Amniotic epithelial cell (primary cell): ENCODE results near the gene LIPI.
A peak's percentile ranks its signal among the peaks of the same experiment; 100 is the strongest.
"Not testable (repeated sequence)": the region's sequence is repeated elsewhere in the genome, so short reads cannot be mapped to it uniquely, and the experiment has no call there.

Source experiments
- DNase-seq: peaks from one replicate; pipeline ENCODE4 v3.0.0-alpha.2; 2010; ENCODE audit warnings: low read depth

The LIPI gene

GRCh38 chr21:14210738-14211137 is at the start of gene LIPI:
Gene LIPI, minus strand, starts transcription at chr21:14210955. Its CDS starts 110 bp downstream, at chr21:14210845.
- DNase-seq = no peak

- DNase-seq = no peak
Observed at GRCh38 chr21:14260174-14260764, 49.5 kb upstream of the LIPI start.

GRCh38 chr21:14259747-14260146 is 49.0 kb upstream of the LIPI start:
- DNase-seq = peak; percentile 44

- no peak for DNase-seq
Observed at GRCh38 chr21:14251336-14251735, 40.6 kb upstream of the LIPI start.

- DNase-seq = no peak
Observed at GRCh38 chr21:14245711-14246110, 35.0 kb upstream of the LIPI start.

GRCh38 chr21:14244911-14245310 is 34.2 kb upstream of the LIPI start:
- no peak for DNase-seq

GRCh38 chr21:14243874-14244273 is 33.1 kb upstream of the LIPI start:
- DNase-seq = no peak

- DNase-seq = no peak
Observed at GRCh38 chr21:14243461-14243860, 32.7 kb upstream of the LIPI start.

GRCh38 chr21:14241297-14241696 is 30.5 kb upstream of the LIPI start:
- DNase-seq = no peak

GRCh38 chr21:14239281-14239680 is 28.5 kb upstream of the LIPI start:
- no peak for DNase-seq

GRCh38 chr21:14236180-14236579 is 25.4 kb upstream of the LIPI start:
- DNase-seq = no peak

GRCh38 chr21:14235101-14235500 is 24.3 kb upstream of the LIPI start:
- DNase-seq = no peak

GRCh38 chr21:14229399-14229798 is 18.6 kb upstream of the LIPI start:
- no peak for DNase-seq

GRCh38 chr21:14223365-14223764 is 12.6 kb upstream of the LIPI start:
- DNase-seq = no peak

GRCh38 chr21:14215971-14216641 is 5.4 kb upstream of the LIPI start, which contains the start of gene RBM11:
Gene RBM11, plus strand, starts transcription at chr21:14216157. Its CDS starts 30 bp downstream, at chr21:14216187.
- peak; percentile 4 for DNase-seq

GRCh38 chr21:14213164-14213563 is 2.4 kb upstream of the LIPI start:
- DNase-seq = no peak

- DNase-seq = no peak
Observed at GRCh38 chr21:14206222-14206621, 4.5 kb downstream of the LIPI start.

- DNase-seq = not testable (repeated sequence)
Observed at GRCh38 chr21:14166463-14167223, 44.1 kb downstream of the LIPI start.

GRCh38 chr21:14143999-14144398 is 66.8 kb downstream of the LIPI start:
- no peak for DNase-seq

GRCh38 chr21:14124266-14124665 is 86.5 kb downstream of the LIPI start:
- DNase-seq = no peak

GRCh38 chr21:14121719-14122118 is 89.0 kb downstream of the LIPI start:
- DNase-seq = no peak

- peak; percentile 4 for DNase-seq
Observed at GRCh38 chr21:14120091-14120734, 90.5 kb downstream of the LIPI start.

- peak; percentile 0 for DNase-seq
Observed at GRCh38 chr21:14119038-14119437, 91.7 kb downstream of the LIPI start.
